ENCODE results near the gene WNK3.

Gene WNK3

DNA sequence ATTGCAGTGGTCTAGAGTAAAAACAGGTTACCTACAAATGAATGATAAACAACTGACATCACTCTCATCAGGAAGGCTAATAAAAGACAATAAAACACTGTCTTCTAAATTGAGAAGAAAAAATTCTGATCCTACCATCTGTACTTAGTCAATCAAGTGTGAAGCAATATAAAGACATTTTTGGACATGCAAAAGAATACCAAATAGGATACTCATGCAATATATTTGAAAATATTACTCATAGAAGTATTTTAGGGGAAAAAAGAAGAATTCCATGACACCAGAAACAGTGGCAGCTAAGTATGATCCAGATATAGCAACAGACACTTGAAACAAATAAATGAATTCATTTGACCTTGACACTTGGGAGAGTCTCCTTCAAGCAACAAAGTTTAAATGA lies 111.0 kb downstream of the WNK3 start:
- DNase-seq (ENCODE audit: low read depth in 2 of 3, low spot score in 2 of 3): no peak

DNA sequence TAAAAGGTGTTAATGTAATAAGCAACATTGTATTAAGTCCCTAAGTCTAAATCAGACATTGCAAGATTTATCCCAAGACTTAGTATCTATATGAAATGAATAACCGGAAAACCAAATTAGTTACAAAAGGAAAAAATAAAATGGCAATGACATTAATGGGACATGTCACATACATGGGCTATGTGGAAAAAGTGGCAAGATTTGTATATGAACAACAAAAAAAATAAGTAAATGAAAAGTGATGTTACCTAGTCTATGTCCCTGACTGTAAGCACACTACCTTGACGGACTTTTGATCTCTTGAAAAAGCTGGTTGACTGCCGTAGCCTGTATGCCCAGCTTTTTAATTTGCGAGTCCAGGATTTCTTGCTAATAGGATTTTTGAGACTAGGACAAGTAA lies 119.3 kb downstream of the WNK3 start:
- no peak for DNase-seq (ENCODE audit: low read depth in 2 of 3, low spot score in 2 of 3)

- no peak for DNase-seq (ENCODE audit: low read depth in 2 of 3, low spot score in 2 of 3)
Observed at GRCh38 chrX:54237014-54237413, 120.8 kb downstream of the WNK3 start.

GRCh38 chrX:54230435-54231148 lies 127.3 kb downstream of the WNK3 start:
- DNase-seq (ENCODE audit: low read depth in 2 of 3, low spot score in 2 of 3): no peak

- no peak for DNase-seq (ENCODE audit: low read depth in 2 of 3, low spot score in 2 of 3)
Observed at GRCh38 chrX:54223581-54223980, 134.3 kb downstream of the WNK3 start.

GRCh38 chrX:54213603-54214002 lies 144.2 kb downstream of the WNK3 start:
- no peak for DNase-seq (ENCODE audit: low read depth in 2 of 3, low spot score in 2 of 3)

GRCh38 chrX:54208531-54208930 lies 149.3 kb downstream of the WNK3 start:
- no peak for DNase-seq (ENCODE audit: low read depth in 2 of 3, low spot score in 2 of 3)

DNA sequence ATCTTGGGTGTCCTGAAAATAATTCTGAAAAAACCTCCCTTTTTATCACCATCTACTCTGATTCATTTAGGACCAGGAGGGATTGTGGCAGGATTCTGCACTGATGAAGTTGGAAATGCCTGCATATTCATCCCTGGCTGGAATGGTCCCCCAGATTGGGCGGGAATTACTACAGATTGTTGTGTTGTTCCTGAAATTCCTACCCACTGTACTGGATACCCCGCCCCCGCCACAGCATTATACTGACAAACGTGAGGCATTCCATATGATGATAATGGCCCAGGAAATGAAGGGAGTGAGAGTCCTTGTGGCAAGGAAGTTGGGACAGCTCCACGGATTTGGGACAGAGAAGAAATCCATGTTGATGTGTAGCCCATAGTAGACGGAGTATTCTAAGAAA lies 159.6 kb downstream of the WNK3 start:
- no peak for DNase-seq (ENCODE audit: low read depth in 2 of 3, low spot score in 2 of 3)

- DNase-seq (ENCODE audit: low read depth in 2 of 3, low spot score in 2 of 3): no peak
Observed at GRCh38 chrX:54194982-54195588, 162.8 kb downstream of the WNK3 start.

DNA sequence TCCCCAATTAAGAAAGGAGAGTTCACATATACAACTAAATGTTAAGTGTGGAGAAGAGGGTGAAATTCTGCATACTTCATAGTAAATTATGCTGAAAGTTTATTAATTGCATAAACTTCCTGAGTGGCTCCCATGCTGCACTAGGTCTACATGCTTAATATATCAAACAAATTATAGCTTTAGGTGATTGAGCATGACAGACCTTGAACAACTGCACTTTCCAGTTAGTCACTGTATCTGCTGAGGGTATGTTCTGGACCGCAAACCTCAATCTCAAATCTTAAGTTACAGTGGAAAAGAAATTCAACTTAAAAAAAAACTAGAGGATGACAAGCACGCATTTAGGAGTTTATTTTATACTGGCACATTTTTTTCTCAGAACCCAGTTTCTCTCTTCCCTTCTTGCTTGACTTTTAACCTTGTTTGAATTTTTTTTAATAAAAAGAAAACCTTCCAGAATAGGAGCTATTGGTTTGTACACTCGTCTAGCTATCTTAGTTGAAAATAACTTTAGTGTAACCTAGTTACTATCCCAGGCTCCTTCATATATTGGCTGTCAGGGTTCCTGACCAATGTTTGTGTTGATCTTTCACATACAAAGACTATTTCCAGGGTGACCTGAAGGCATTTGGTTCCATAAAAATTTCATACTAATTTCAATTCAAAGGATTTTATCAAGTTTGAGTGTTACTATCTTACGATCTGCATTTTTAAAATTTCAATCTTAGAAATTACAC lies 164.6 kb downstream of the WNK3 start:
- no peak for DNase-seq (ENCODE audit: low read depth in 2 of 3, low spot score in 2 of 3)

- DNase-seq (ENCODE audit: low read depth in 2 of 3, low spot score in 2 of 3): no peak
Observed at GRCh38 chrX:54184474-54184873, 173.4 kb downstream of the WNK3 start.

DNA sequence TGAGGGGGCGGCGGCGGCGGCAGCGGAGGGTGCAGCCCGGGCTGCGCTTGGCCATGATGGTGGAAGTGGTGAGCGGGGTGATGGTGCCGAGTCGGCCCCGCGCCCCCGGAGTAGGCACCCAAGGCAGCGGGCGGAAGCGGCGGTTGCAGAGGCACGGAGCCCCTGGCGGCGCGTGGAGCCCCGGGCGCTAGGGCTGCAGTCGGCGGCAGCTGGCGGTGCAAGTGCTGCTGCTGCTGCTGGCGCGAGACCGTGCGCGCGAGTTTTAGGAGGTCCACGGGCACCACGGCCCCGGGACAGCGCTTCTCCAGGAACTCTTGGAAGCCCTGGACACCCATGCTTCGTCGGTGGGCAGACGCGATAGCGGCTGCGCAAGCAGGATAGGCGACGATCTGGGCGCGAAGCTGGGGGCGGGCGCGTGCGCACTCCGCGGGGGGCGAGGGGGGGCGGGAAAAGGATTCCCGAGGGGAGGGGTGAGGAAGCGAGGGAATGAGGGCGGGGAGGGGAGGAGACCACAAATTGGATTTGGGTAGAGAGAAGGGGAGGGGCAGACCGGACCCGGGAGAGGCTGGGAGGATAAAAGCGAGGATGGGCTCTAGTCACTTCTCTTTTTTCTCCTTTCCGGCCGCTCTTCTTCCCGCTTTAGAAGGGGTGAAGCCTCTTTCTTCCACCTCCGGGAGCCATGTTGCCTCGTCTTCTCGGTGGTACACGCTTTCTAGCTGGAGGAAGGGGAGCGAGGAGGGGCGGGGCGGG lies 174.8 kb downstream of the WNK3 start, which contains the start of gene FAM120C:
TSS of gene FAM120C (minus strand) at position 391 of the 750 bp plus-strand sequence. CDS start at position 335, 56 bp downstream.
- peak; percentile 18 to 33 (median 22) for DNase-seq (ENCODE audit: low read depth in 2 of 3, low spot score in 2 of 3)

GRCh38 chrX:54182194-54182863 lies 175.5 kb downstream of the WNK3 start:
- DNase-seq (ENCODE audit: low read depth in 2 of 3, low spot score in 2 of 3): peak; percentile 8 to 27 (median 9)

- no peak for DNase-seq (ENCODE audit: low read depth in 2 of 3, low spot score in 2 of 3)
Observed at GRCh38 chrX:54181202-54181953, 176.5 kb downstream of the WNK3 start.

- no peak for DNase-seq (ENCODE audit: low read depth in 2 of 3, low spot score in 2 of 3)
Observed at GRCh38 chrX:54180403-54180802, 177.4 kb downstream of the WNK3 start.

GRCh38 chrX:54178100-54178940 lies 179.5 kb downstream of the WNK3 start:
- DNase-seq (ENCODE audit: low read depth in 2 of 3, low spot score in 2 of 3): no peak

- DNase-seq (ENCODE audit: low read depth in 2 of 3, low spot score in 2 of 3): no peak
Observed at GRCh38 chrX:54177306-54177705, 180.5 kb downstream of the WNK3 start.

DNA sequence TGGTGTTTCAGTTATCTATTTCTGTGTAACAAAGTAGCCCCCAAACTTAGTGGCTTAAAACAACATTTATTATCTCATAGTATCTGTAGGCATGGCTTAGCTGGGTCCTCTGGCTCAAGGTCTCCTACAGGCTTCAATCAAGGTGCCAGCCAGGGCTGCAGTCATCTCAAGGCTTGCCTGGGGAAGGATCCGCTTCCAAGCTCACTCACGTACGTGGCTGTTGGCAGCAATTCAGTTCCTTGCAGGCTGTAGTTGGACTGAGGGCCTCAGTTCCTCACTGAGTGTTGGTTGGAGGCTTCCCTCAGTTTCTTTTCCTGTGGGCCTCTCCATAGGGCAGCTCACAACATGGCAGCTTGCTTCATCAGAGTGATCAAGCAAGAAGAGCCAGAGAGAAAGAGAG lies 184.1 kb downstream of the WNK3 start:
- no peak for DNase-seq (ENCODE audit: low read depth in 2 of 3, low spot score in 2 of 3)

- DNase-seq (ENCODE audit: low read depth in 2 of 3, low spot score in 2 of 3): no peak
Observed at GRCh38 chrX:54172455-54172854, 185.4 kb downstream of the WNK3 start.

Data from activated CD8-positive, alpha-beta memory T cell treated with anti-CD3 and anti-CD28 coated beads for 48 hours (primary cell).